Tibial nerve (tissue), 4 donors: ENCODE measurements around the gene SP100. TPM values are rescaled to one million over a fixed set of nuclear protein-coding genes. Genes with fewer than 3 reads are reported as not detected.

Experiments
- DNase-seq, 2 donors: peaks; one replicate each; pipeline ENCODE4 v3.0.0-alpha.2; 2019; ENCODE audit warnings: low spot score in 2 of 2
- H3K27ac ChIP-seq, 4 donors: fragments of 200-600 bp; sonication (generic) in 3 of 4; one replicate each; pipeline ENCODE4 v1.5.1; 2017 to 2019; ENCODE audit warnings: mild to moderate bottlenecking in 1 of 4
- H3K27me3 ChIP-seq, 2 donors: fragments of 200-600 bp; sonication (generic) in 1 of 2; one replicate each; pipeline versions ENCODE4 v1.5.1 to v1.6.0; 2017 to 2019
- H3K36me3 ChIP-seq, 3 donors: fragments of 200-600 bp; sonication (generic); one replicate each; pipeline ENCODE4 v1.5.1; 2018 to 2019
- H3K4me1 ChIP-seq, 4 donors: fragments of 200-600 bp; sonication (generic) in 3 of 4; one replicate each; pipeline ENCODE4 v1.5.1; 2017 to 2019
- H3K4me3 ChIP-seq, 4 donors: fragments of 200-600 bp; sonication (generic) in 3 of 4; one replicate each; pipeline ENCODE4 v1.5.1; 2017 to 2019; ENCODE audit warnings: mild to moderate bottlenecking in 1 of 4, moderate library complexity in 1 of 4
- H3K9me3 ChIP-seq, 4 donors: fragments of 200-600 bp; sonication (generic) in 3 of 4; one replicate each; pipeline ENCODE4 v1.5.1; 2017 to 2019
- EP300 ChIP-seq, 2 donors: sonication (generic); formaldehyde crosslinking; IDR thresholded peaks; one replicate each; pipeline ENCODE4 v1.6.1; 2017; ENCODE audit warnings: antibody characterized with exemption in 2 of 2, mild to moderate bottlenecking in 1 of 2
- POLR2A ChIP-seq, 2 donors: fragments of 450-650 bp; IDR thresholded peaks; one replicate each; pipeline ENCODE4 v1.6.1; 2017; ENCODE audit warnings: antibody characterized with exemption in 2 of 2, mild to moderate bottlenecking in 2 of 2, moderate library complexity in 2 of 2
- WGBS, 2 donors: methylation state at CpG; one replicate each; pipeline ENCODE4 v1.1.5; 2018; 5-methylcytosine and 5-hydroxymethylcytosine counted together
- total RNA-seq, 4 donors: library from RNA; depleted of rRNA; stranded (reverse); fragments of >200 nt; gene quantifications; one replicate each; pipeline ENCODE4 v1.1.0, GENCODE V29; 2016
- TF ChIP-seq, protein P1 (sequence below), 5 experiments: fragments of 200-600 bp in 3 of 5; fragments of 450-650 bp in 2 of 5; sonication (generic) in 3 of 5; IDR thresholded peaks; one replicate each; pipeline ENCODE4 v1.5.1; 2016 to 2019; ENCODE audit warnings: antibody characterized with exemption in 5 of 5, mild to moderate bottlenecking in 3 of 5, moderate library complexity in 2 of 5

The SP100 gene
- total RNA-seq, 4 donors from 2014 or later, result 84.1 to 126 (median 108) TPM

DNA sequence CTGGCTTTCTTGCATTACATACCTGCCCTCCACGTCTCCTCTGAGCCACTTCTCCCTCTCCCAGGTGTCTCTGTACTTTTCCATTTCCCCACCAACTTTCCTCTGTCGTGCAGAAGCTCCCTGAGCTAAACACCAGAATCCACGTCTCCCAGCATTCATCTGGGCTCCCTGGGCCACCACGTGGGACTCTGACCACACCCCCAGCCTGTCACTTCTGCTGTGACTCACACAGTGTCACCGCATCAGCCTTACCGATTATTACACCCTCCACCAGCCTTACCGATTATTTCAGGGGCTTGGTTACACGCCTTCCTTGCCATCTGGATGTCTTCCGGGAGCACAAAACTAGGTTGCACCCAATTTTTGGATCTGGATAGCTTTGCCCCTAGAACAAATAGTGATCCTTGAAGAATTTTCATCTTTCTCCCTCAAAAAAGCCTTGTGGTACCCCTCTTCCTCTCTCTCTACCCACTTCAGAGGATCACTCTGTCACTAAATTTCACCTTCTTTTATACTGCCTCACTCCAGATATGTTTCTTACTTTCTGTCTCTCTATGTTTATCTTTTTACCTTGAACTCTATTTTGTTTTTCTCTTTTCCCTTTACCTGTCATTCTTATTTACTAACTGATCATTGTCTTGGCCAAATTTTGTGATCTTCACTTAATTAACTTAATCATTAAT lies 159.8 kb downstream of the SP100 start:
- Histone ChIP-seq H3K4me3 (no peak overlapping the region), H3K9me3 (peaks cover 0 to 22% (median 0%) of the 10 kb centered on the region in 4 donors), H3K36me3 (no peaks in the 10 kb centered on the region), H3K4me1 (no peaks in the 10 kb centered on the region), H3K27ac (no peak overlapping the region), H3K27me3 (no peaks in the 10 kb centered on the region)
- DNase-seq, result no peak
- TF ChIP-seq POLR2A (IDR thresholded peaks at IDR 0.05), result no peak
- no peak for TF ChIP-seq EP300 (IDR thresholded peaks at IDR 0.05)
- 74 to 78% methylated on average over 9 of the region's 9 CpGs for WGBS, 2 donors

DNA sequence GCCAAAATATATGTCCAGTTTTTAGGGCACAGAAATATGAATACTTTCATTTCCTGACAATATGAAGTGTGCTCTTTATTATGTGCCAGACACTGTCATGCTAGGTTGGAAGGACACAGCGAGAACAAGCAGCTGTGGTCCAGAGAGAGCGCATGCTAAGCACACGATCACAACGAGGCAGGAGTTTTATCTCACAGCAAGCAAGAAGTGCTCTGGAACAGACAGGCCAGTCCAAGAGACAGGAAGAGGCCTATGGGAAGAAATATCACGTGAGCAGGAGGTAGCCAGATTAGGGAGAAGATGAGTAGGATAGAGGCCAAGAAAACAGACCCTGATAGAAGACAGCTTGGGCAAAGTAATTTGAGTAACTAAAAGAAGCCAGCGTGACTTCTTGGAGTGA lies 161.1 kb downstream of the SP100 start:
- Histone ChIP-seq H3K4me1 (no peaks in the 10 kb centered on the region), H3K27ac (no peak overlapping the region), H3K36me3 (no peaks in the 10 kb centered on the region), H3K4me3 (no peak overlapping the region), H3K27me3 (no peaks in the 10 kb centered on the region), H3K9me3 (peaks cover 0 to 22% (median 0%) of the 10 kb centered on the region in 4 donors)
- 80 to 82% methylated on average over 6 of the region's 6 CpGs for WGBS, 2 donors
- TF ChIP-seq, protein P1, sequence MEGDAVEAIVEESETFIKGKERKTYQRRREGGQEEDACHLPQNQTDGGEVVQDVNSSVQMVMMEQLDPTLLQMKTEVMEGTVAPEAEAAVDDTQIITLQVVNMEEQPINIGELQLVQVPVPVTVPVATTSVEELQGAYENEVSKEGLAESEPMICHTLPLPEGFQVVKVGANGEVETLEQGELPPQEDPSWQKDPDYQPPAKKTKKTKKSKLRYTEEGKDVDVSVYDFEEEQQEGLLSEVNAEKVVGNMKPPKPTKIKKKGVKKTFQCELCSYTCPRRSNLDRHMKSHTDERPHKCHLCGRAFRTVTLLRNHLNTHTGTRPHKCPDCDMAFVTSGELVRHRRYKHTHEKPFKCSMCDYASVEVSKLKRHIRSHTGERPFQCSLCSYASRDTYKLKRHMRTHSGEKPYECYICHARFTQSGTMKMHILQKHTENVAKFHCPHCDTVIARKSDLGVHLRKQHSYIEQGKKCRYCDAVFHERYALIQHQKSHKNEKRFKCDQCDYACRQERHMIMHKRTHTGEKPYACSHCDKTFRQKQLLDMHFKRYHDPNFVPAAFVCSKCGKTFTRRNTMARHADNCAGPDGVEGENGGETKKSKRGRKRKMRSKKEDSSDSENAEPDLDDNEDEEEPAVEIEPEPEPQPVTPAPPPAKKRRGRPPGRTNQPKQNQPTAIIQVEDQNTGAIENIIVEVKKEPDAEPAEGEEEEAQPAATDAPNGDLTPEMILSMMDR (IDR thresholded peaks at IDR 0.05), result no peak
- TF ChIP-seq EP300 (IDR thresholded peaks at IDR 0.05) (no peak), POLR2A (IDR thresholded peaks at IDR 0.05) (no peak)
- no peak for DNase-seq

DNA sequence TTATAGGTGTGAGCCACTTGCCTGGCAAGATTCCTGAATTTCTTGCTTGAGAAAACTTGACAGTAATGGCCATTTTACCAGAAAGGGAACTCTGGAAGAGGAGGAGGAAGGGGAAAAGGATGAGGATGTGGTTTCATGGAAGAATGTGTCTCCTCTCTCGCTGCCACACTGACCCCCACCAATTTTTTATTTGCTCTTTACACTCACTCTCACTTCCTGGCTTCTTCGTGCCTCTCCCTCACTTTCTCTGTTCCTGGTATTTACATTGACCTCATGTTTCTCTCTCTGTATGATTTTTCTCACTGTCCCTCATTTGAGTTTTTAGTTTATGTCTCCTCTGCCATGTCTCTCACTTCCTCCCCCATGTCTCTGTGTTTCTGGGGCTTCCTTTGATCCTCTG lies 162.1 kb downstream of the SP100 start:
- TF ChIP-seq, protein P1 (IDR thresholded peaks at IDR 0.05), result no peak
- no peak for TF ChIP-seq EP300 (IDR thresholded peaks at IDR 0.05)
- no peak for TF ChIP-seq POLR2A (IDR thresholded peaks at IDR 0.05)
- Histone ChIP-seq H3K27ac (no peak overlapping the region), H3K27me3 (no peaks in the 10 kb centered on the region), H3K9me3 (peaks cover 0 to 22% (median 0%) of the 10 kb centered on the region in 4 donors), H3K4me3 (no peak overlapping the region), H3K36me3 (no peaks in the 10 kb centered on the region), H3K4me1 (no peaks in the 10 kb centered on the region)
- no peak for DNase-seq
- 18 to 20% methylated on average over 2 of the region's 2 CpGs for WGBS, 2 donors

DNA sequence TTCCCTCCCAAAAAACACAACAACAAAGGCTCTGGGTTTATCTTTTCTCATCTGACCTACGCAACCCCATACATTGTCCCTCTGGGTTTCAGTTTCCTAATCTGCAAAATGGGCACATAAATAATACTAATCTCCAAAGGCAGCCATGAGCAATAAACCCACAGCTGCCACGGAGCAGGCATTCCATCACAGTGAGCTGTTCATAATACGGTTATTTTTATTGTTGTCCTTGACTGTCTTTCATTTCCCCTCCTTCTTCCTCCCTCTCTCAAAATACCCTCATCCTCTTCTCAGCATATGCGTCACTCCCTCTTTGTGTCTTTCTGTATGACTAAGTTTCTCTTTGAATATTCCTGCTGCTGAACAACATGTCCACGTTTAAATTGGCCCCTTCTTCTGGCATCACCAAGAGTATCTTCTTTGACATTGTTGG lies 166.9 kb downstream of the SP100 start:
- no peak overlapping the region for H3K27ac ChIP-seq
- no peaks in the 10 kb centered on the region for H3K4me1 ChIP-seq
- no peak for DNase-seq
- 78 to 79% methylated on average over 5 of the region's 5 CpGs for WGBS, 2 donors
- no peaks in the 10 kb centered on the region for H3K9me3 ChIP-seq
- no peak overlapping the region for H3K4me3 ChIP-seq
- H3K36me3 ChIP-seq, result no peaks in the 10 kb centered on the region
- no peaks in the 10 kb centered on the region for H3K27me3 ChIP-seq
- TF ChIP-seq, protein P1 (IDR thresholded peaks at IDR 0.05), result no peak
- TF ChIP-seq EP300 (IDR thresholded peaks at IDR 0.05) (no peak), POLR2A (IDR thresholded peaks at IDR 0.05) (no peak)

DNA sequence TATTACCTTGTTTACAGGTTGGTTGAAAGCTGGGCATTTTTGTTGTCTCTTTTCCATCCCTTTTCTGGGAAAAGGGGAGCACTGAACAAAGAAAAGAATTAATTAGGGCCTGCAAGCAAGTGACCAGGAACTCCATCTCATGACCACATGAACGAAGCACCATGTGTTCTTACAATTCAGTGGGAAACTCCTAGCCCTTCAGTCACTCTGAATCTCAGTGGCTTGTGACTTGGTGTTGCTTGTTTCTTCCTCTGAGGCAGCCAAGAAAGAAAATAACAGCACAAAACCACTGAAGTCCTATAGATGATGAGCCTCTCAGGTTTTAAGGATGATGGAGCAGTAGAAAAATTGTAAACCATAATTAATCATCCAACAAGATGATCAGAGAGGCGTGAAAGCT lies 167.6 kb downstream of the SP100 start:
- Histone ChIP-seq H3K4me3 (no peak overlapping the region), H3K9me3 (no peaks in the 10 kb centered on the region), H3K27ac (no peak overlapping the region), H3K4me1 (no peaks in the 10 kb centered on the region), H3K27me3 (no peaks in the 10 kb centered on the region), H3K36me3 (no peaks in the 10 kb centered on the region)
- no peak for TF ChIP-seq POLR2A (IDR thresholded peaks at IDR 0.05)
- TF ChIP-seq EP300 (IDR thresholded peaks at IDR 0.05), result no peak
- TF ChIP-seq, protein P1 (IDR thresholded peaks at IDR 0.05), result no peak
- 79 to 83% methylated on average over 2 of the region's 2 CpGs for WGBS, 2 donors
- no peak for DNase-seq
